ENCODE results near the gene RFNG.
"Not testable (repeated sequence)": the region's sequence is repeated elsewhere in the genome, so short reads cannot be mapped to it uniquely, and the experiment has no call there.

RFNG gene

GRCh38 chr17:82041144-82041814, 10.3 kb downstream of the RFNG start:
- DNase-seq: no peak

- DNase-seq: no peak
Measured at GRCh38 chr17:82039695-82040299, 11.8 kb downstream of the RFNG start.

GRCh38 chr17:82038796-82039409, 12.7 kb downstream of the RFNG start:
- not testable (repeated sequence) for DNase-seq

DNA sequence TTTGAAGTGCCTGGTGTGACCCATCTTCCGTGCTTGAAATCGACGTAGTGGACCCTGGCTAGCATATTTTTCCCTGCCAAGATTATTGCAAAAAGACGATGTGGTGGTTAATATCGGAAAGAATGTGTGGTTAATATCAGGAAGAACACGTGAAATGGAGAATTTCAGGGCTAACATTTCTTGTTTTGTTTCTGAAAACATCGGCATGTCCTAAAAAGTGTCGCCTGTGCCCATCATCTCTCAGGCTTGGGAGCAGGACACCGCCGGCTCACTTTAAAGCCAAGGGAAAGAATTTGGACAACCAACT, 13.8 kb downstream of the RFNG start:
- no peak for DNase-seq

GRCh38 chr17:82037092-82037888, 14.3 kb downstream of the RFNG start, which contains the start of gene DCXR:
Gene DCXR (minus strand): TSS chr17:82037697. CDS start chr17:82037682, 15 bp downstream.
- DNase-seq: peak; percentile 94

GRCh38 chr17:82036634-82037091, 14.9 kb downstream of the RFNG start:
- DNase-seq: no peak

GRCh38 chr17:82035956-82036633, 15.5 kb downstream of the RFNG start:
- DNase-seq: no peak

- no peak for DNase-seq
Measured at GRCh38 chr17:82035488-82035887, 16.1 kb downstream of the RFNG start.

GRCh38 chr17:82034371-82035011, 17.1 kb downstream of the RFNG start:
- no peak for DNase-seq

- DNase-seq: no peak
Measured at GRCh38 chr17:82033359-82034085, 18.1 kb downstream of the RFNG start.

DNA sequence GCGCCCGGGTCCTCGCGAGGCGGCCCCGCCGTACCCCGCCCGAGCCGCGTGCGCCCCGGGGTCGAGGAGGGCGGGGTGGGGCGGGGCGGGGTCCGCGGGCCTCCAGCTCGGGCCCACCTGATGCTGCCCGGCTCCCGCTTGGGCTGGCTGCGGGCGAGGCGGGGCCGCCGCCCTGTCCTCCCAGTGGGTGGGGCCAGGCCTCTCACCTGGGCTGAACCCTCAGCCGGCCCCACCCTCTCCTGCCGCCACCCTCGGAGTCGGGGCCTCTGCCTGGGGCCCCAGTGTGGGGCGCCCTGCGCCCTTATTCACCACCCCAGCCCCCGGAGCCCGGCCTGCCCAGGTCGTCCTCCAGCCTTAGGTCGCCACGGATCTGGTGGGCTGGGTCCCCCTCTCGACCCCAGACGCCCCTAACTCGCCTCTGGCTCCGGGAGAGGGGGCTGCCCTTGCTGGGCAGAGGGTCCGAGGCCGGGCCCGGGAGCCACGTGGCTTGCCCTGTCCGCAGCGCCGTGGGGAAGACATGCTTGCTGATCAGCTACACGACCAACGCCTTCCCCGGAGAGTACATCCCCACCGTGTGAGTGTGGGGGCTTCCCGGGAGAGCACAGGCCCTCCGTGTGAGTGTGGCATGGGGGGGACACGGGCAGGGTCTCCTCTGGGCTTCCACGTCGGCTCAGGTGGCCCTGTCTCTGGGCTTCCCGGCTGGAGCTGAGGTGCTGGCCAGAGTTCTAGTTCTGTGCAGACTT, 19.6 kb downstream of the RFNG start:
- DNase-seq: peak; percentile 39

DNA sequence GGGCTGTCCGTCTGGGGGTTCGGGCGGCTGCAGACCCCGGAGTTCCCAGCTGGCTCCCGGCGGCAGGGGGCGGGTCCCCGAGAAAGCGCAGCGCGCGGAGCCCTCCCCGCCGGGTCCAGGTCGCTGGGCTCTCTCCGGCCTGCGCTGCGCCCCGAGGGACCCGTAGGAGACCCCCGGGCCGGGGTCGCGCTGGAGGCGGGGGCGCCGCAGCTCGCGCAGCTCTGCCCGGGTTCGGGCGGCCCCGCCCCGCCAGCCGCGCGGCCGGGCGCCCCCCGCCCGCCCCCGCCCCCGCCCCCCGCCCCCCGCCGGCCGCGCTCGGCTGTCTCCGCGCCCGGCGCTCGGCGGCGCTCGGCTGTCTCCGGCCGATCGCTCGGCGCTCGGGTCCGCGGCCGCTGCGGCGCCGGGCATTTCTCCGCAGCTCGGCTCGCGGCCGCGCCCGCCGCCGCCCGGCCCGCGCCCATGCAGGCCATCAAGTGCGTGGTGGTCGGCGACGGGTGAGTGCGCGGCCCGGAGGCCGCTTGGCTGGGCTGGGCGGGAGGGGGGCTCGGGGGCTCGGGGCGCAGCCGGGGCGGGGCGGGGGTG, 20.2 kb downstream of the RFNG start, which contains the start of gene RAC3:
Gene RAC3 (plus strand): TSS at position 376 of the 582 bp plus-strand sequence. CDS start 84 bp downstream, at position 460.
- DNase-seq: no peak

DNA sequence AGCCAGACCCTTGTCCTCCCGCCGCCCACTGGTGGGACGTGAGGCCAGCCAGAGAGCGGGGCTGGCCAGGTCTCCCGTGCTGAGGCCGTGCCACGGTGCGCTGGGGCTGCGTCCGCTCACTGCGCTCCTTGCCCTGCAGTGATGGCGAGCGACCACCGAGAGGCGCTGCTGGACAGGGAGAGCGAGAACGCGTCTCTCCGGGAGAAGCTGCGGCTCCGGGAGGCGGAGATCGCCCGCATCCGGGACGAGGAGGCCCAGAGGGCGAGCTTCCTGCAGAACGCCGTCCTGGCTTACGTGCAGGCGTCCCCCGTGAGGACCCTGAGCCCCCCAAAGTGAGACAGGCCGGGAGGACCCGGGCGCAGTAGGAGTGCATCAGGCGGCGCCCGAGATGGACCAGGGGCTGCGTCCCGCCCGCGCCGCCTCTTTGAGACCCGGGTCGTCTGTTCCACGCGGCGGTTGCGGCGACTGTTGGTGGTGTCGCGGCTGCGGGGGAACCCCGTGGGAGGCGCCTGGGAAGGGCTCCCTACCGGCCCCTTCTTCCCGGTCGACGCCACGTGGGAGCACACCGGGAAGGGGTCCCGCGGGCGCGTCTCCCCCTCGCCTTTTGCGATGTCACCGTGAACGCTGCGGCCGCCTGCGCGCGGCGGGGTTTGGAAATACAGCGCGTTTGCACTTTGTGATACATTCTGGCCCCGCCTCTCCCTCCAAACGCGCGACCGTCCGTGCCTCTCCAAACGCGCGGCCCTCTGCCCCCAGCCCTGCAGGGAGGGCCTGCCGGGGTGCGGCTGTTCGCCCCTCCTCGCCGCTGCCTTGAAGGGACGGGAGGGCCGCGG, 20.9 kb downstream of the RFNG start:
- DNase-seq: peak; percentile 80

DNA sequence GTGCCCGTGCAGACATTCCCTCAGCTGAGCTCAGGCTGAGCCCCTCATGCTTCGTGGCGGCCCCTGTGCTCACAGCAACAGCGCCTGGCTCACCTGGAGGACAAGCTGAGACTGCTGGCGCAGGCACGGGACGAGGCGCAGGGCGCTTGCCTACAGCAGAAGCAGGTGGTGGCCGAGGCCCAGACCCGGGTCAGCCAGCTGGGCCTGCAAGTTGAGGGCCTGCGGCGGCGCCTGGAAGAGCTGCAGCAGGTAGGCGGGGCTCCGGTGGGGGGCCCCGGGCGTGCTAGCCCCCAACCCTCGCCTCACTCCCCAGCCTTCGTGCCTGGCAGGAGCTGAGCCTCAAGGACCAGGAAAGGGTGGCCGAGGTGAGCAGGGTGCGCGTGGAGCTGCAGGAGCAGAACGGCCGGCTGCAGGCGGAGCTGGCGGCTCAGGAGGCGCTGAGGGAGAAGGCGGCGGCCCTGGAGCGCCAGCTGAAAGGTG, 21.6 kb downstream of the RFNG start:
- DNase-seq: no peak

- DNase-seq: no peak
Measured at GRCh38 chr17:82029391-82029790, 22.2 kb downstream of the RFNG start.

GRCh38 chr17:82028966-82029365, 22.6 kb downstream of the RFNG start:
- DNase-seq: no peak

DNA sequence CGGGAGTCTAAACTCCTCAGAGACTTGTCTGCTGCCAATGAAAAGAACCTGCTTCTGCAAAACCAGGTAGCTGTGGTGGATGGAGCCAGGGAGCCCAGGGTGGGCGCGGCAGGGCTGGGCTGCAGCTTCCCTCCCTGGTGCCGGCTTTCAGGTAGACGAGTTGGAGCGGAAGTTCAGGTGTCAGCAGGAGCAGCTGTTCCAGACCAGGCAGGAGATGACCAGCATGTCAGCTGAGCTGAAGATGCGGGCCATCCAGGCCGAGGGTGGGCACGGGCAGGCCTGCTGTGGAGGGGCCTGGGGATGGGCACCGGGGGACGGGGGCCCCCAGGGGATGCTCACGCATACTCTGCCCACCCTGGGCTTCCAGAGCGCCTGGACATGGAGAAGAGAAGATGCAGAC, 23.4 kb downstream of the RFNG start:
- DNase-seq: no peak

DNA sequence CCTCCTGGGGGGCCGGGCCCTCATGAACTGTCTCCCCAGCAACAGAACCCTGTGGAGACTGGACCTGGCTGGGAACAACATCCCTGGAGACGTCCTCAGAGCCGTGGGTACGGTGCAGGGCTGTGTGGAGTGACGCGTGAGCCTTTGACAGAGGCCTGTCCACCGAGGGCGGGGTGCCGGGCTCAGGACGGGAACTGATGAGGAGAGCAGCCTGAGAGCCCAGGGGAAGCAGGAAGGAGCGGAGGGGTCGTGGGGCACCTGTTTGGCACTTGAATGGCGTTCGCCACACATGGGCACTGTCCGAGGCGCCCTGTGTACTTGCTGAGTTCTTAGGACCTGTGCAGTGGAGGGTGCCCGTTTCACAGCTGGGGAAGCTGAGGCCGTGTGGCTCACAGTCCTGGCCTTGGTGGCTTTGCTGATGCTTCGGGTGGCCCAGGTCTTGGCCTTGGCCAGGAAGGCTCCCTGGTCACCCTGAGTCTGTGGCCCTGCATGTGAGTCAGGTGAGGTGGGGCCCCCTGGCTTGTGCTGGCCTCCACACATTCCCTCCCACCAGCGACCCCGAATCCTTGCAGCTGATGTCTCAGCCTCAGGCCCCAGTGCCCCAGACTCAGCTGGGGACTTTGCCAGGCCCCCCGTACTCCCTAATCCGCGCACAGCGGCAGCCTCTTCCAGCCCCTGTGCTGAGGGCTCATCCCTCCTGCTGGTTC, 26.1 kb downstream of the RFNG start:
- DNase-seq: no peak

DNA sequence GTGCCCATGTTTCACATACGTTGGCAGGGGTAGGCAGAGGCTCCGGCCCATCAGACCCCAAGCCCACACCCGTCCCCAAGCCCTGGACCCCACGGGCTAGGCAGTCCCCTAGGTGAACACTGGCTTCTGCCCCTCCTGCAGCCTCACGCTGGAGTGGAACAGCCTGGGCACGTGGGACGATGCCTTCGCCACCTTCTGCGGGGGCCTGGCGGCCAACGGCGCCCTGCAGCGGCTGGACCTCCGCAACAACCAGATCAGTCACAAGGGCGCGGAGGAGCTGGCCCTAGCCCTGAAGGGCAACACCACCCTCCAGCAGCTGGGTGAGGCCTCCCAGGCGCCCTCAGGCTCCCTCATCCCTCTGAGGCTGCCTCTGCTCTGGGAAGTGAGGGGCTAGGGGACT, 26.8 kb downstream of the RFNG start:
- DNase-seq: no peak
